ENCODE measurements around the gene NOXRED1. TPM values are rescaled to one million over a fixed set of nuclear protein-coding genes. Genes with fewer than 3 reads are reported as not detected.

Gene NOXRED1
- polyA plus RNA-seq, 1 donor from 2014 or later, result 0.19 TPM

- no peak overlapping the region for H3K27ac ChIP-seq (ENCODE audit: low read length)
- H4K20me1 ChIP-seq (ENCODE audit: insufficient read depth), result no peaks in the 10 kb centered on the region
- no peaks in the 10 kb centered on the region for H3K27me3 ChIP-seq (ENCODE audit: insufficient read depth, low read depth, low read length)
- no peak overlapping the region for H3K9ac ChIP-seq (ENCODE audit: low read length)
- no peaks in the 10 kb centered on the region for H3F3A ChIP-seq (ENCODE audit: insufficient read depth, low read length, poor library complexity, severe bottlenecking)
- no peak overlapping the region for H3K4me2 ChIP-seq (ENCODE audit: low read length)
- H3K9me2 ChIP-seq (ENCODE audit: insufficient read depth, low read length), result no peaks in the 10 kb centered on the region
- TF ChIP-seq RAD21 (conservative IDR thresholded peaks at IDR 0.05) (no peak), TAF1 (IDR thresholded peaks at IDR 0.05; ENCODE audit: low read depth) (no peak), SMC3 (conservative IDR thresholded peaks at IDR 0.05; ENCODE audit: poor library complexity) (no peak), EZH2 (IDR thresholded peaks at IDR 0.05; ENCODE audit: borderline replicate concordance, insufficient read depth, low read length, poor library complexity, severe bottlenecking) (no peak), REST (IDR thresholded peaks at IDR 0.05; ENCODE audit: borderline replicate concordance) (no peak), POLR2AphosphoS5 (IDR thresholded peaks at IDR 0.05) (no peak), MXI1 (conservative IDR thresholded peaks at IDR 0.05; ENCODE audit: poor library complexity, severe bottlenecking) (no peak), CTCF (IDR thresholded peaks at IDR 0.05; ENCODE audit: poor library complexity, severe bottlenecking) (no peak), EP300 (conservative IDR thresholded peaks at IDR 0.05; ENCODE audit: poor library complexity, severe bottlenecking) (no peak)
- no peaks in the 10 kb centered on the region for H3K79me2 ChIP-seq (replicated peaks; ENCODE audit: insufficient read depth, low read length)
- no peaks in the 10 kb centered on the region for H3K9me3 ChIP-seq (ENCODE audit: low read length)
- H3K36me3 ChIP-seq (ENCODE audit: insufficient read depth, low read length), result no peaks in the 10 kb centered on the region
- H3K4me3 ChIP-seq (ENCODE audit: low read length), result no peak overlapping the region
- no peak overlapping the region for H2AFZ ChIP-seq (ENCODE audit: low read depth, low read length)
Measured at GRCh38 chr14:77346495-77346894, 76.8 kb downstream of the NOXRED1 start.

- H3K27ac ChIP-seq (ENCODE audit: low read length), result peak overlapping the region; percentile 52
- no peak overlapping the region for H2AFZ ChIP-seq (ENCODE audit: low read depth, low read length)
- H3K36me3 ChIP-seq (ENCODE audit: insufficient read depth, low read length), result no peaks in the 10 kb centered on the region
- H3K4me3 ChIP-seq (ENCODE audit: low read length), result peak overlapping the region; percentile 42
- no peaks in the 10 kb centered on the region for H3K9me3 ChIP-seq (ENCODE audit: low read length)
- H3K9me2 ChIP-seq (ENCODE audit: insufficient read depth, low read length), result no peaks in the 10 kb centered on the region
- no peaks in the 10 kb centered on the region for H3K79me2 ChIP-seq (replicated peaks; ENCODE audit: insufficient read depth, low read length)
- H4K20me1 ChIP-seq (ENCODE audit: insufficient read depth), result no peaks in the 10 kb centered on the region
- H3K9ac ChIP-seq (ENCODE audit: low read length), result no peak overlapping the region
- H3F3A ChIP-seq (ENCODE audit: insufficient read depth, low read length, poor library complexity, severe bottlenecking), result no peaks in the 10 kb centered on the region
- H3K27me3 ChIP-seq (ENCODE audit: insufficient read depth, low read depth, low read length), result no peaks in the 10 kb centered on the region
- TF ChIP-seq EZH2 (IDR thresholded peaks at IDR 0.05; ENCODE audit: borderline replicate concordance, insufficient read depth, low read length, poor library complexity, severe bottlenecking), result no peak
- peak; percentile 0 for TF ChIP-seq RAD21 (conservative IDR thresholded peaks at IDR 0.05)
- H3K4me2 ChIP-seq (ENCODE audit: low read length), result no peak overlapping the region
Measured at GRCh38 chr14:77344377-77344996, 78.8 kb downstream of the NOXRED1 start.

Small RNA genes within 50 kb of the gene (small RNA-seq; reads per million reads assigned to genes)
- gene RF00404, result 0 reads per million in 3 experiments

Other genes starting within 250 kb of the NOXRED1 start
- 11.1 and 14.6 TPM in 2 replicates for gene TMEM63C, start 241.7 kb downstream of the NOXRED1 start, polyA plus RNA-seq
- gene NGB, start 152.3 kb downstream of the NOXRED1 start, polyA plus RNA-seq, result 0.87 and 2.5 TPM in 2 replicates
- gene POMT2, start 102.6 kb downstream of the NOXRED1 start, polyA plus RNA-seq, result 9.6 and 11.5 TPM in 2 replicates
- gene GSTZ1, start 102.5 kb downstream of the NOXRED1 start, polyA plus RNA-seq, result 17.4 and 34.1 TPM in 2 replicates
- gene TMED8, start 46.4 kb downstream of the NOXRED1 start, polyA plus RNA-seq, result 15.6 and 16.5 TPM in 2 replicates
- gene SAMD15, start 46.1 kb downstream of the NOXRED1 start, polyA plus RNA-seq, result 2.8 and 5.8 TPM in 2 replicates
- 31.1 and 39.5 TPM in 2 replicates for gene VIPAS39, start 34.1 kb upstream of the NOXRED1 start, polyA plus RNA-seq
- 207 and 239 TPM in 2 replicates for gene AHSA1, start 34.6 kb upstream of the NOXRED1 start, polyA plus RNA-seq
- gene ISM2, start 75.3 kb upstream of the NOXRED1 start, polyA plus RNA-seq, result 1.4 and 2.7 TPM in 2 replicates
- 12.0 and 15.1 TPM in 2 replicates for gene SPTLC2, start 193.1 kb upstream of the NOXRED1 start, polyA plus RNA-seq

Data from neural cell (in vitro differentiated cells).